GM23248 (cell line): ENCODE data around the gene TRIO. TPM values are rescaled to one million over a fixed set of nuclear protein-coding genes. Genes with fewer than 3 reads are reported as not detected.
A peak's percentile ranks its signal among the peaks of the same experiment; 100 is the strongest.

Experiments
- DNase-seq: peaks from one replicate; pipeline ENCODE4 v3.0.0-alpha.2; 2015
- H2AFZ ChIP-seq: fragments of 200-600 bp; sonication (generic); 2 replicates; pipeline ENCODE4 v1.6.1; 2016; ENCODE audit warnings: antibody characterized with exemption
- H3F3A ChIP-seq: fragments of 200-600 bp; sonication (generic); 2 replicates; pipeline ENCODE4 v1.6.1; 2016; ENCODE audit warnings: mild to moderate bottlenecking, antibody characterized with exemption, mixed run types; ENCODE audit not compliant: insufficient read depth
- H3K27ac ChIP-seq: fragments of 200-600 bp; sonication (generic); 2 replicates; pipeline ENCODE4 v1.5.1; 2016; ENCODE audit warnings: mild to moderate bottlenecking
- H3K27me3 ChIP-seq: fragments of 200-600 bp; sonication (generic); replicated peaks from 2 replicates; pipeline ENCODE4 v1.6.1; 2016; ENCODE audit warnings: mild to moderate bottlenecking; ENCODE audit not compliant: insufficient read depth
- H3K36me3 ChIP-seq: fragments of 200-600 bp; sonication (generic); 2 replicates; pipeline ENCODE4 v1.6.1; 2016; ENCODE audit warnings: low read depth, mild to moderate bottlenecking
- H3K4me1 ChIP-seq: fragments of 200-600 bp; sonication (generic); 2 replicates; pipeline ENCODE4 v1.6.1; 2016; ENCODE audit warnings: mild to moderate bottlenecking; ENCODE audit not compliant: insufficient read depth
- H3K4me2 ChIP-seq: fragments of 200-600 bp; sonication (generic); one replicate; pipeline ENCODE4 v1.6.1; 2016; ENCODE audit warnings: mild to moderate bottlenecking; ENCODE audit not compliant: unreplicated experiment
- H3K4me3 ChIP-seq: fragments of 200-600 bp; sonication (generic); 2 replicates; pipeline ENCODE4 v1.5.1; 2016; ENCODE audit warnings: mild to moderate bottlenecking
- H3K79me2 ChIP-seq: fragments of 200-600 bp; sonication (generic); 2 replicates; pipeline ENCODE4 v1.6.1; 2016; ENCODE audit warnings: mild to moderate bottlenecking; ENCODE audit not compliant: insufficient read depth
- H3K9ac ChIP-seq: fragments of 200-600 bp; sonication (generic); 2 replicates; pipeline ENCODE4 v1.6.1; 2016; ENCODE audit warnings: mild to moderate bottlenecking
- H3K9me2 ChIP-seq: fragments of 200-600 bp; sonication (generic); 2 replicates; pipeline ENCODE4 v1.6.1; 2016; ENCODE audit warnings: mixed run types, mild to moderate bottlenecking, moderate library complexity; ENCODE audit not compliant: insufficient read depth
- H3K9me3 ChIP-seq: fragments of 200-600 bp; sonication (generic); one replicate; pipeline ENCODE4 v1.6.1; 2017; ENCODE audit warnings: low read depth
- H4K20me1 ChIP-seq: fragments of 200-600 bp; sonication (generic); 2 replicates; pipeline ENCODE4 v1.6.0; 2016; ENCODE audit not compliant: insufficient read depth
- EZH2 ChIP-seq: fragments of 200-600 bp; sonication (generic); IDR thresholded peaks from 2 replicates; pipeline ENCODE4 v1.6.1; 2018; ENCODE audit warnings: antibody characterized with exemption, mild to moderate bottlenecking; ENCODE audit not compliant: insufficient read depth, poor library complexity, severe bottlenecking
- EZH2phosphoT487 ChIP-seq: fragments of 200-600 bp; sonication (generic); IDR thresholded peaks from 2 replicates; pipeline ENCODE4 v1.6.1; 2018; ENCODE audit warnings: antibody characterized with exemption, moderate library complexity, mild to moderate bottlenecking, low read depth; ENCODE audit not compliant: insufficient read depth
- WGBS, 2 experiments: methylation state at CpG; one replicate each; pipeline ENCODE4 v1.1.6; 2015 to 2017; ENCODE audit warnings: low lambda C conversion rate in 2 of 2, low coverage in 1 of 2; ENCODE audit errors: missing lambda C conversion rate in 2 of 2; 5-methylcytosine and 5-hydroxymethylcytosine counted together
- in situ Hi-C: fragments of 300-500 bp; cut with MboI; formaldehyde crosslinking; loops from 2 replicates; pipeline ENCODE4 v1.15.0; 2020
- polyA plus RNA-seq: library from polyadenylated mRNA; unstranded; fragments of >200 nt; fragmentation: Nextera tagmentation; extraction: Ambion mirVana; gene quantifications from 2 replicates; pipeline ENCODE4 v1.2.1, GENCODE V29; 2016
- total RNA-seq: library from RNA; depleted of rRNA; stranded (reverse); fragments of >200 nt; shearing (Covaris generic); gene quantifications from 2 replicates; pipeline ENCODE4 v1.2.3, GENCODE V29; 2014

TRIO gene
- total and polyA plus RNA-seq, 2 experiments from 2014 or later, result 28.1 to 198 TPM

DNA sequence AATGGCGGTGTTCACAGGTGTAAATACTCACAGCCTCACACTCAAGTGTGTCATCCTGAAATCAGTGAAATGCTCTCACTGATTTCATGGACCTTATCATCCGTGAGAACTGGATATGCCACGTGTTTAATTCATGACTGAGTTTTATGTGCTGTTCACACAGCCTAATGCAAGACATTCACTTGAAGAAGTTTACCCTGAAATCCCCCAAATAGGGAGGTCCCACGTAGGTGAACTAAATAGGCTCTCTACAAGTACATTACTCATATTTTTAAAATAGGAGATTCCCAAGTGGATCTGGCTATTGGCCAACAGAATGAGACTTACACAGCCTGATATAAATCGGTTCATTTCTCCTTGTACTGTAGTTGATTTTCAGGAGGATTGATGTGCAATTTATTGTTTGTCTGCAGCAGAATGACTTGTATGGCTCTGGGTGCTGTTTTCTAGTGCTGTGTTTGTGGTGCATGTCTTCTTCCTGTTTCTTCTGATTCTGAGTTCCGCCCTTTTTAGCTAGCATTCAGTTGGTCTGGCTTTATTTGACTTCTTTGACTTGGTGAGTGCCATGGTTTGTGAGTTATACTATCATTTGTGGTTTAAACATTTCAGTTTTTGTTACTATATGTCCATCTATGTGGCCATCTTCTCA is 25.1 kb downstream of the TRIO start:
- Histone ChIP-seq H3F3A (peaks cover 91% of the 10 kb centered on the region), H3K79me2 (peaks cover 100% of the 10 kb centered on the region), H3K9me2 (no peaks in the 10 kb centered on the region), H3K9me3 (no peaks in the 10 kb centered on the region), H3K4me3 (no peak overlapping the region), H3K4me2 (peak overlapping the region; percentile 25), H3K36me3 (peaks cover 8% of the 10 kb centered on the region), H3K4me1 (peaks cover 82% of the 10 kb centered on the region), H3K27me3 (no peaks in the 10 kb centered on the region), H2AFZ (no peak overlapping the region), H3K9ac (no peak overlapping the region), H4K20me1 (peaks cover 20% of the 10 kb centered on the region; the same call in 1 of the 2 replicates), H3K27ac (peak overlapping the region; percentile 49)
- no peak for TF ChIP-seq EZH2
- TF ChIP-seq EZH2phosphoT487, result no peak
- in situ Hi-C loops, result no loop called here
- WGBS, 2 experiments, result 47 to 55% methylated on average over 6 of the region's 6 CpGs
- peak; percentile 65 for DNase-seq

- DNase-seq, result no peak
- Histone ChIP-seq H2AFZ (no peak overlapping the region), H3K27ac (peak overlapping the region; percentile 49), H3K9me3 (no peaks in the 10 kb centered on the region), H3K4me3 (no peak overlapping the region), H3K79me2 (peaks cover 100% of the 10 kb centered on the region), H3K9me2 (no peaks in the 10 kb centered on the region), H3K4me2 (no peak overlapping the region), H3K27me3 (no peaks in the 10 kb centered on the region), H3K36me3 (peaks cover 2% of the 10 kb centered on the region), H4K20me1 (peaks cover 16% of the 10 kb centered on the region; the same call in 1 of the 2 replicates), H3K9ac (no peak overlapping the region), H3F3A (peaks cover 91% of the 10 kb centered on the region), H3K4me1 (peaks cover 88% of the 10 kb centered on the region)
- 87 to 92% methylated on average over 7 of the region's 7 CpGs for WGBS, 2 experiments
- in situ Hi-C loops, result no loop called here
- TF ChIP-seq EZH2, result no peak
- TF ChIP-seq EZH2phosphoT487, result no peak
Observed at GRCh38 chr5:14168793-14169262, 25.7 kb downstream of the TRIO start.

- Histone ChIP-seq H3K9me3 (no peaks in the 10 kb centered on the region), H3K27ac (peak overlapping the region; percentile 67), H3K27me3 (no peaks in the 10 kb centered on the region), H3K9ac (peak overlapping the region; percentile 37), H3K36me3 (no peaks in the 10 kb centered on the region; the same call in 1 of the 2 replicates), H4K20me1 (0 out of 2 replicates have a peak, but pooled peaks cover 3% of the 10 kb centered on the region), H2AFZ (no peak overlapping the region), H3K79me2 (peaks cover 100% of the 10 kb centered on the region), H3K9me2 (no peaks in the 10 kb centered on the region), H3F3A (peaks cover 91% of the 10 kb centered on the region), H3K4me3 (peak overlapping the region; percentile 31), H3K4me2 (peak overlapping the region; percentile 63), H3K4me1 (peaks cover 96% of the 10 kb centered on the region)
- DNase-seq, result peak; percentile 51
- in situ Hi-C loops, result no loop called here
- TF ChIP-seq EZH2, result no peak
- TF ChIP-seq EZH2phosphoT487, result no peak
- WGBS, 2 experiments, result 5 to 6% methylated on average over 4 of the region's 4 CpGs
Observed at GRCh38 chr5:14171046-14171445, 27.9 kb downstream of the TRIO start.

- DNase-seq, result peak; percentile 61
- H2AFZ ChIP-seq, result no peak overlapping the region
- 57 to 58% methylated on average over 3 of the region's 3 CpGs for WGBS, 2 experiments
- peak overlapping the region; percentile 37 for H3K9ac ChIP-seq
- H3K4me1 ChIP-seq, result peaks cover 90% of the 10 kb centered on the region
- peaks cover 100% of the 10 kb centered on the region for H3K79me2 ChIP-seq
- H4K20me1 ChIP-seq, result 0 out of 2 replicates have a peak, but pooled peaks cover 3% of the 10 kb centered on the region
- TF ChIP-seq EZH2 (no peak), EZH2phosphoT487 (no peak)
- peak overlapping the region; percentile 67 for H3K27ac ChIP-seq
- H3F3A ChIP-seq, result peaks cover 88% of the 10 kb centered on the region
- peak overlapping the region; percentile 31 for H3K4me3 ChIP-seq
- H3K4me2 ChIP-seq, result peak overlapping the region; percentile 63
- in situ Hi-C loops, result no loop called here
- H3K27me3 ChIP-seq, result no peaks in the 10 kb centered on the region
- H3K9me2 ChIP-seq, result no peaks in the 10 kb centered on the region
- no peaks in the 10 kb centered on the region; the same call in 1 of the 2 replicates for H3K36me3 ChIP-seq
- H3K9me3 ChIP-seq, result no peaks in the 10 kb centered on the region
Observed at GRCh38 chr5:14171621-14172020, 28.5 kb downstream of the TRIO start.
